OCI-LY7 (cell line): ENCODE measurements around the gene TMPRSS5. TPM values are rescaled to one million over a fixed set of nuclear protein-coding genes. Genes with fewer than 3 reads are reported as not detected.

Source experiments
- BruUV-seq: library from RNA; stranded (reverse); fragments of 400-500 nt; replicated peaks from 2 replicates; lab custom pipeline; 2021; lab: Mats Ljungman, UMichigan
- CTCF ChIA-PET: fragments of 300-600 bp; sonication (Branson Sonifier 250); formaldehyde crosslinking; loops from one replicate; lab custom pipeline; 2022; ENCODE audit warnings: antibody characterized with exemption; ENCODE audit not compliant: unreplicated experiment; lab: Charles Lee
- POLR2A ChIA-PET: fragments of 300-600 bp; sonication (Branson Sonifier 250); formaldehyde crosslinking; loops from one replicate; lab custom pipeline; 2022; ENCODE audit warnings: antibody characterized with exemption; lab: Charles Lee
- DNase-seq: peaks from one replicate; pipeline ENCODE4 v3.0.0-alpha.2; 2015; ENCODE audit warnings: low spot score
- H2AFZ ChIP-seq: fragments of 200-600 bp; sonication (generic), shearing (Covaris generic); 2 replicates; pipeline ENCODE4 v1.6.1; 2014; ENCODE audit warnings: mild to moderate bottlenecking, antibody characterized with exemption, low read length, moderate library complexity
- H3K27ac ChIP-seq: fragments of 200-600 bp; sonication (generic); 2 replicates; pipeline ENCODE4 v1.5.1; 2014; ENCODE audit warnings: mixed run types, low read depth, mild to moderate bottlenecking, moderate library complexity, low read length, inconsistent platforms; ENCODE audit not compliant: poor library complexity, severe bottlenecking
- H3K36me3 ChIP-seq: fragments of 200-600 bp; sonication (generic); 2 replicates; pipeline ENCODE4 v1.6.1; 2014; ENCODE audit warnings: mild to moderate bottlenecking, antibody characterized with exemption, low read length, moderate library complexity, mixed read lengths; ENCODE audit not compliant: insufficient read depth
- H3K4me1 ChIP-seq: fragments of 200-600 bp; sonication (generic); 2 replicates; pipeline ENCODE4 v1.5.1; 2014; ENCODE audit warnings: mild to moderate bottlenecking, low read length; ENCODE audit not compliant: insufficient read depth, poor library complexity, severe bottlenecking
- H3K4me2 ChIP-seq: fragments of 200-600 bp; sonication (generic); 2 replicates; pipeline ENCODE4 v1.6.1; 2014; ENCODE audit warnings: mild to moderate bottlenecking, low read length
- H3K4me3 ChIP-seq: fragments of 200-600 bp; sonication (generic); 2 replicates; pipeline ENCODE4 v1.5.1; 2014; ENCODE audit warnings: mild to moderate bottlenecking, low read depth, low read length; ENCODE audit not compliant: poor library complexity, severe bottlenecking
- H3K79me2 ChIP-seq: fragments of 200-600 bp; sonication (generic); 2 replicates; pipeline ENCODE4 v1.6.1; 2016; ENCODE audit warnings: low read depth, mild to moderate bottlenecking, low read length, moderate library complexity, mixed read lengths; ENCODE audit not compliant: insufficient read depth
- H3K9me2 ChIP-seq: fragments of 200-600 bp; sonication (generic); 2 replicates; pipeline ENCODE4 v1.6.1; 2016; ENCODE audit warnings: mild to moderate bottlenecking, low read length, mixed read lengths; ENCODE audit not compliant: insufficient read depth
- H3K9me3 ChIP-seq: fragments of 200-600 bp; sonication (generic); 2 replicates; pipeline ENCODE4 v1.6.1; 2014; ENCODE audit warnings: mild to moderate bottlenecking, mixed run types, low read length, mixed read lengths
- H4K20me1 ChIP-seq: fragments of 200-600 bp; sonication (generic); 2 replicates; pipeline ENCODE4 v1.6.1; 2014; ENCODE audit warnings: mild to moderate bottlenecking, antibody characterized with exemption, low read length, moderate library complexity, mixed read lengths; ENCODE audit not compliant: insufficient read depth
- CTCF ChIP-seq: fragments of 200-600 bp; sonication (generic); conservative IDR thresholded peaks from 2 replicates; pipeline ENCODE4 v1.5.1; 2014; ENCODE audit warnings: mild to moderate bottlenecking, antibody characterized with exemption, low read length, moderate library complexity, mixed read lengths
- EZH2phosphoT487 ChIP-seq: fragments of 200-600 bp; sonication (generic); IDR thresholded peaks from 2 replicates; pipeline ENCODE4 v1.6.1; 2018; ENCODE audit warnings: low read depth, borderline replicate concordance, mild to moderate bottlenecking, mixed run types, antibody characterized with exemption, low read length, moderate library complexity, mixed read lengths
- intact Hi-C: fragments of 100-400 bp; cut with micrococcal nuclease; formaldehyde crosslinking; loops from one replicate; pipeline ENCODE4 v1.10.0; 2022; ENCODE audit not compliant: unreplicated experiment
- total RNA-seq, 2 experiments: library from RNA; depleted of rRNA in 1 of 2; stranded (reverse); fragments of >200 nt in 1 of 2; shearing (Covaris generic) in 1 of 2; gene quantifications; 2 replicates each; pipeline ENCODE4 v1.2.3, GENCODE V29; 2014 to 2022

TMPRSS5 gene
- total RNA-seq, 2 experiments from 2014 or later = 0.50 to 0.65 TPM

DNA sequence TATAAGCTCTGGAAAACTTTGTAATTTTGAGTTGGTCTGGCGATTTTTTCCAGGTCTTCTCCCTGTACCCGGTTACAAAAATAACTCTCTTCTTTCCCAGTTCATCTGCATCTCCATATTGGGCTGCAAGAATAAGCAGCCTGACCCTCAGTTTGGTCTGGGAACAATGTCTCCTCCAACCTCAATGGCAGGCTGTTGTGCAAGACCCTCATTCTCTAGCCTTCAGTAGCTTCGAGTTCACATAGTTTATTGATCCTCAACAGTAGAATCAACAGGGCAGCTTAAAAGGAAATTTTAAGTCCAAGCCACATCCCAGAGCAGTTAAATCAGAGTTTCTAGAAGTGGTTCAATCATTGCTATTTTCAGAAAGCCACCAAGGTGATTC, 35.3 kb downstream of the TMPRSS5 start:
- H4K20me1 ChIP-seq = no peaks in the 10 kb centered on the region
- CTCF ChIA-PET = no interaction called here
- no peaks in the 10 kb centered on the region for H3K79me2 ChIP-seq
- intact Hi-C loops = no loop called here
- H3K9me3 ChIP-seq = peaks cover 10% of the 10 kb centered on the region; the same call in 1 of the 2 replicates
- POLR2A ChIA-PET = no interaction called here
- TF ChIP-seq EZH2phosphoT487 (no peak), CTCF (no peak)
- no peaks in the 10 kb centered on the region for H3K9me2 ChIP-seq
- no peak overlapping the region for H3K27ac ChIP-seq
- no peak overlapping the region for H3K4me3 ChIP-seq
- H3K36me3 ChIP-seq = no peaks in the 10 kb centered on the region
- no peaks in the 10 kb centered on the region for H3K4me1 ChIP-seq
- BruUV-seq = no TSS peak
- no peak overlapping the region for H3K4me2 ChIP-seq
- H2AFZ ChIP-seq = no peak overlapping the region
- DNase-seq = no peak

- CTCF ChIA-PET = no interaction called here
- POLR2A ChIA-PET = no interaction called here
- Histone ChIP-seq H3K4me1 (no peaks in the 10 kb centered on the region), H3K9me2 (no peaks in the 10 kb centered on the region), H3K36me3 (no peaks in the 10 kb centered on the region), H3K79me2 (no peaks in the 10 kb centered on the region), H3K4me2 (no peak overlapping the region), H3K9me3 (peaks cover 11% of the 10 kb centered on the region; the same call in 1 of the 2 replicates), H4K20me1 (no peaks in the 10 kb centered on the region), H3K4me3 (no peak overlapping the region), H2AFZ (no peak overlapping the region), H3K27ac (no peak overlapping the region)
- DNase-seq = no peak
- intact Hi-C loops = no loop called here
- no TSS peak for BruUV-seq
- TF ChIP-seq EZH2phosphoT487 (no peak), CTCF (no peak)
Observed at GRCh38 chr11:113670149-113670830, 35.8 kb downstream of the TMPRSS5 start.

DNA sequence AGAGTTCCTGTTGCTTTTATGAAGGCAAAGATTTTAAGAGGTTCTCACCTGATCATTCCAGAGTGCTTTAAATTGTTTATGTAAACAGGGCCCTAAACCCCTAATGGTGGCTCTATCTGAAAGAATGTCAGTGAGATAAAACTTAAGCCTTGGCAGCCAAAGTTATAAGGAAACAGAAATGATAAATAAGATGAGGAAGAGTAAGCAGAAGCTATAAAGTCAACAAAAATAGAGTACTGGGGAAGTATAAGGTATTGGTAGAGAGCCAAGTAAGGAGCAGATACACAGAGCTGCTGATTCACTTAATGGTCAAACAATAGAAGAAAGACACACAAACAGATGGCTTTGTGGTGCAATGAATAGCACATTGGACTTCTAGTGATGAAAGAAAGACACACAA, 37.9 kb downstream of the TMPRSS5 start:
- Histone ChIP-seq H3K4me3 (no peak overlapping the region), H4K20me1 (no peaks in the 10 kb centered on the region), H2AFZ (no peak overlapping the region), H3K36me3 (no peaks in the 10 kb centered on the region), H3K4me1 (no peaks in the 10 kb centered on the region), H3K27ac (no peak overlapping the region), H3K9me2 (no peaks in the 10 kb centered on the region), H3K9me3 (peaks cover 11% of the 10 kb centered on the region; the same call in 1 of the 2 replicates), H3K79me2 (no peaks in the 10 kb centered on the region), H3K4me2 (no peak overlapping the region)
- ChIA-PET POLR2A (interaction anchor here (0.9 kb wide), 1 partner anchor 18 kb away, joined by 3 read pairs; no protein-coding TSS in a partner anchor), CTCF (no interaction called here)
- BruUV-seq = no TSS peak
- DNase-seq = no peak
- TF ChIP-seq CTCF (no peak), EZH2phosphoT487 (no peak)
- intact Hi-C loops = no loop called here
